ENCODE measurements around the gene HIVEP2.

The HIVEP2 gene

DNA sequence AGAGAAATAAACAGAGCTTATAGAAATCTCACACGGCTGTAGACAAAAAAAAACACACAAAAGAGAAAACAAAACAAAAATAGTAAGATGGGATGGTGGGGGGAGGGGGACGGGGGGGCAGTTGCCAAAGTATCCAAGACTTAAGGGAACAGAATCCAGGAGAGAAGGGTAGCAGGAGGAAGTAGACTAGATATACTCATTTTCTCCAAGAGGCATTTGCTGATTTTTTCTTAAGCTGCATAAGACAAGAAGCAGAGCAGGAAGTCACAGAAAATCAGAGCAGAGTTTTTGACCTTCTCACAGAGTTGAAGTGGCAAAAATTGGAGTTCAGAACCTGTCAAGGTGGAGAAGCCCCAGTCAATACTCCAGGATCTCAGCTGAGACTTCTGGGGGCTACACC lies 237.7 kb downstream of the HIVEP2 start:
- no peak for DNase-seq (ENCODE audit: low read depth, low spot score)

DNA sequence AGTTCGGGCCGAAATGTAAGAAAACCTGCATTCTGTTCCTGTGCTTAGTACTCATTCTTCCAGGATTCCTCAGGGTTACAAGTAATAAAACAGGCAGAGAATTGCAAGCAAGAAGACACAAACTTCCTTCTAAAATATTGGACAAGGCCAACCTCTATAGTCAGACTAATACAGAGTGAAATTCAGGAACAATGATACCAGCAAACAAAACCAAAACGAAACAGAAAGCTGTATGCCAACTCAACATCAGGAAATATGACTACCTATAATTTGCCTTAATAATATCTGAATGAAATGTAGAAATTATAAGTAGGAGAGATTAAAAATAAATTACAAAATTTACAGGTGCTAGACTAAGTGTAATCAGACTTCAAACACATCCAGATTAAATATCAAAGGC lies 238.8 kb downstream of the HIVEP2 start:
- no peak for DNase-seq (ENCODE audit: low read depth, low spot score)

DNA sequence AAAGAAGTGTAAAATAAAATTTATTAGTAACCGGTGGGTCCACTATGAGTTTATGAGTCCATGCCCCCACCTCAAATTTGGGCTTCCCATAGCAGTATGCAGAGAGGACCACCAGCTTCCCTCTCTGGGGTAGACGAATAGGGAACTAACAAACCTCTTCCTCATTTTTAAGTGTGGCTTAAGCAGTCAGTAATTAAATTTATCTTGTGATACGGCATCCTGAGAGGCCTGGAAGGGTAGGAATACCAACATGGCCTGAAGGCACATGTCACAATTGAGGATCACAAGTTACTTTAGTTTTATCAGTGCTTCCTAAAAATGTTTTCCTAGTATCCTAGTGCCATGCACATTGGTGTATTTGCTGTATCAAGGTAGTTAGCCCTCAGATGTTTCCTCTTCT lies 239.9 kb downstream of the HIVEP2 start:
- DNase-seq (ENCODE audit: low read depth, low spot score) = no peak

DNA sequence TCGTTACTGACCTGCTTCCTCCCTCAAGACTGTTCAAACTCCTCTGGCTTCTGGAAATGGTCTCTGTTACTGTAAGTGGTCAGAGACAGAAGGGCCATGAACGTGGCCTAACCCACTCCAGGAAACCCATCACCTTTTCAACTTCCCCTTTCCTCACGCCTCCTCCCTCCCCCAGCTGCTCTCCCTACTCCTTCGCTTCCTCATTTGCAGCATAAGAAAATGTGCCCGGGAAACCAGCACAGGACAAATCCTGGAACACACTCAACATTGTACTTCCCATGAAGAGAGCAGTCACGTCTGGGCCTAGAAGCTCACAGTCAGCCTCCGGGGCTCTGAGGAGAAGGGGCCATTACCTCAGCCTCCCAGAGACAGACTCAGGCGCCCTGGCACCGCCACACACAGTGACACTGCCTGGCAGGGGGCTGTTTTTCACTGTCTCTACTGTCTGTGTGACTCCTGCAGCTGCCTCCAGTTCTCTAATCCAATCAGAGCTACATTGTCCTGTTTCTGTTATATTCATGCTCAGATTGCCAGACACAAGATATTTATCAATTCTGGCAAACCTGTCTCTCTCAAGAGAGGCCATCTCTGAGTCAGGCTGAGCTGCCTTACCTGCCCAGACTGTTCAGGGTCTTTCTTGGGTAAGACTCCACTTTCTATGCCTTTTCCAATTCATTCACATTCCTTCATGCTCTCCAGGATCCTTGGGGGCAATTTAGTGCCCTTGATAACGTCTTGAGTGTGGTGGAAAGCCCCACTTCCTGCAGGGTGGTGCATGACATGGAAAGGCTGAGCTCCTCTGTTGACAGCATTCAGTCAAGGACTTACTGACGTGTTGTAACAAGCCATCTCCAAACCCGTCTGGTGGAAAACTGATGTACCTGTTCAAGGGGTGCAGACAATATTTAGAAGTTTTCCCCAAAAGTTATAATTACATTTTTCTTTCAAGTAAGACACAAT lies 242.2 kb downstream of the HIVEP2 start:
- peak; percentile 7 for DNase-seq (ENCODE audit: low read depth, low spot score)
